Endothelial cell (in vitro differentiated cells): ENCODE measurements around the gene MKNK1. TPM values are rescaled to one million over a fixed set of nuclear protein-coding genes. Genes with fewer than 3 reads are reported as not detected.
"Not testable (repeated sequence)": the region's sequence is repeated elsewhere in the genome, so short reads cannot be mapped to it uniquely, and the experiment has no call there.

ENCODE experiments used
- DNase-seq: peaks from one replicate; pipeline ENCODE4 v3.0.0; 2021; ENCODE audit warnings: low spot score
- H3K27ac Mint-ChIP-seq: one replicate; pipeline ENCODE4 v1.8.0; 2021; ENCODE audit warnings: mixed read lengths, inconsistent platforms; ENCODE audit not compliant: unreplicated experiment
- H3K27me3 Mint-ChIP-seq: one replicate; pipeline ENCODE4 v1.8.0; 2021; ENCODE audit warnings: mild to moderate bottlenecking, moderate library complexity, mixed read lengths, inconsistent platforms; ENCODE audit not compliant: unreplicated experiment
- H3K36me3 Mint-ChIP-seq: one replicate; pipeline ENCODE4 v1.8.0; 2021; ENCODE audit warnings: mild to moderate bottlenecking, low read depth, mixed read lengths, inconsistent platforms; ENCODE audit not compliant: unreplicated experiment
- H3K4me1 Mint-ChIP-seq: one replicate; pipeline ENCODE4 v1.8.0; 2021; ENCODE audit warnings: mild to moderate bottlenecking, mixed read lengths, inconsistent platforms; ENCODE audit not compliant: unreplicated experiment
- H3K4me3 Mint-ChIP-seq: one replicate; pipeline ENCODE4 v1.8.0; 2021; ENCODE audit warnings: mild to moderate bottlenecking, mixed read lengths, inconsistent platforms; ENCODE audit not compliant: unreplicated experiment
- H3K9me3 Mint-ChIP-seq: one replicate; pipeline ENCODE4 v1.8.0; 2021; ENCODE audit warnings: mixed read lengths, inconsistent platforms; ENCODE audit not compliant: unreplicated experiment
- long read RNA-seq: library from polyadenylated mRNA; unstranded; transcript quantifications from one replicate; pipeline ENCODE4 v2.0.0, GENCODE V29; 2020; ENCODE audit not compliant: unreplicated experiment
- total RNA-seq: library from RNA; stranded (reverse); fragmentation: NEBNext Ultra II Directional; extraction: Animal tissue kit (Norgen Biotek cat#: 25700); gene quantifications from one replicate; pipeline ENCODE4 v1.2.1, GENCODE V29; 2021; ENCODE audit not compliant: unreplicated experiment
- TF ChIP-seq, protein P1 (sequence below): fragments of 200-600 bp; sonication (generic); IDR thresholded peaks from one replicate; pipeline ENCODE4 v1.5.0; 2021; ENCODE audit warnings: antibody characterized with exemption; ENCODE audit not compliant: unreplicated experiment

MKNK1 gene
- total RNA-seq, result 57.9 TPM
- long read RNA-seq, partial matches to known transcripts, result 4 of 24 reads
- long read RNA-seq, other reads (novel, unspliced or antisense), result 14 of 24 reads

DNA sequence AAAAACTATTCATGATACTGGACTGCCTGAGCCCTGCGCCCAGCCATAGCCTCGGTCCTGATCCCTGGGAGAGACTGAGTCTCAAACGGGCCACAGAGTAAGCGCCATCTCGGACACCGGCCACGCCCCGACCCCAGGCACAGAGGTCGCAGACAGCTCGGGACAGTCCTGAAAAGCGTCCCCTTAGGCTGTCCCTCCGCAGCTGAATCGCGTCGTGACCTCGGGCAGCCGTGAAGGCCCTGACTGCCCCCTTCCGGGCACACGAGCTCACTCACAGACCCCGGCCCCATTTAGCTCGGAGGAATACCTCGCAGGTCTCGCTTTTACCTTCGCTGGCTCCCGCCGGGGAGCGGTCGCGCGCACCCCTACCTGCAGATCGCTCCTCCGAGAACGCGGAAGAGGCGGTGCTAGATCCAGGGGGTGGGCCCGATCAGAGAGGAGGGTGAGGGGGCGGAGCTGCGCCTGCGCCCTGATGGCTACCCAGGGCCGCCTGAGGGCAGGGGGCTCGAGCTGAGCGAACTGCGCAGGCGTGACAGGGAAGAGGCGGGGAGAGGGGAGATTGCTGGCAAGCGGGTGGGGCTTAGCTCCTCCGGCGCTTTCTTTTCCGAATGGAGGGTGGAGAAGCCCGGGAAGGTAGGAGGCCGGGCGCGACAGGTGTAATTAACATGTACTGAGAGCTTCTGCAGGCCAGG is at the start of gene MKNK1:
MKNK1 (minus strand) TSS at position 411 of the 692 bp plus-strand sequence. CDS start 20,941 bp downstream, outside the sequence.
- TF ChIP-seq, protein P1, sequence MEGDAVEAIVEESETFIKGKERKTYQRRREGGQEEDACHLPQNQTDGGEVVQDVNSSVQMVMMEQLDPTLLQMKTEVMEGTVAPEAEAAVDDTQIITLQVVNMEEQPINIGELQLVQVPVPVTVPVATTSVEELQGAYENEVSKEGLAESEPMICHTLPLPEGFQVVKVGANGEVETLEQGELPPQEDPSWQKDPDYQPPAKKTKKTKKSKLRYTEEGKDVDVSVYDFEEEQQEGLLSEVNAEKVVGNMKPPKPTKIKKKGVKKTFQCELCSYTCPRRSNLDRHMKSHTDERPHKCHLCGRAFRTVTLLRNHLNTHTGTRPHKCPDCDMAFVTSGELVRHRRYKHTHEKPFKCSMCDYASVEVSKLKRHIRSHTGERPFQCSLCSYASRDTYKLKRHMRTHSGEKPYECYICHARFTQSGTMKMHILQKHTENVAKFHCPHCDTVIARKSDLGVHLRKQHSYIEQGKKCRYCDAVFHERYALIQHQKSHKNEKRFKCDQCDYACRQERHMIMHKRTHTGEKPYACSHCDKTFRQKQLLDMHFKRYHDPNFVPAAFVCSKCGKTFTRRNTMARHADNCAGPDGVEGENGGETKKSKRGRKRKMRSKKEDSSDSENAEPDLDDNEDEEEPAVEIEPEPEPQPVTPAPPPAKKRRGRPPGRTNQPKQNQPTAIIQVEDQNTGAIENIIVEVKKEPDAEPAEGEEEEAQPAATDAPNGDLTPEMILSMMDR, result peak; percentile 28
- no peaks in the 10 kb centered on the region for H3K9me3 Mint-ChIP-seq
- peak; percentile 98 for DNase-seq
- peaks cover 34% of the 10 kb centered on the region for H3K36me3 Mint-ChIP-seq
- H3K4me3 Mint-ChIP-seq, result peak within 1 kb of the TSS; percentile 92
- H3K4me1 Mint-ChIP-seq, result peaks cover 50% of the 10 kb centered on the region
- H3K27me3 Mint-ChIP-seq, result peaks cover 12% of the 10 kb centered on the region
- peak within 1 kb of the TSS; percentile 42 for H3K27ac Mint-ChIP-seq

DNA sequence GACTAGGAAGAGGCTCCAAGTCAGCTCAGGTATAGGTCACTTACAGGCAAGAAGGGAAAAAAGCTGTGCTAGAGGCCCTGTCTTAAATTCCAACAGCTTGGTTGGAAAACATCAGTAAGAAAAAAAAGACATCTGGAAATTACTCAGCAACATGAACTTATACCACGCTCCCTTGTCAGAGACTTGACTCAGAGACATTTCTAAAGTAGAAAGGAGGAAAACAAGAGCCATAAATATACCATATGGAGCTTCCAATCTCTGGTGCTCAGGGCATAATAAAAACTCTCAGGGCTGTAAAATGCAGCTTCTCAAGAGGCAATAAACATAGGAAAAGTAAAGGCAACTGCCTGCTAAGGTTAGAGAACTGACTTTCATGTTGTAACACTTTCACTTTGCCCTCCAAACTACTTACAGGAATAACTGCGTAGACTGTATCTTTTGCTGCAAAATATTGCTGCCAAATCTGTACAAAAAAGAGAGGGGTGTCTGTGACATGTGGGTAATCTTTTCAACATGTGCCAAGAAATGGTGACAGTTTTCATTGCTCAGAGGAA is 49.4 kb upstream of the MKNK1 start:
- no peak overlapping the region for H3K27ac Mint-ChIP-seq
- no peak overlapping the region for H3K4me3 Mint-ChIP-seq
- H3K4me1 Mint-ChIP-seq, result peaks cover 2% of the 10 kb centered on the region
- no peaks in the 10 kb centered on the region for H3K27me3 Mint-ChIP-seq
- TF ChIP-seq, protein P1, result no peak
- DNase-seq, result no peak
- peaks cover 41% of the 10 kb centered on the region for H3K36me3 Mint-ChIP-seq
- no peaks in the 10 kb centered on the region for H3K9me3 Mint-ChIP-seq

DNA sequence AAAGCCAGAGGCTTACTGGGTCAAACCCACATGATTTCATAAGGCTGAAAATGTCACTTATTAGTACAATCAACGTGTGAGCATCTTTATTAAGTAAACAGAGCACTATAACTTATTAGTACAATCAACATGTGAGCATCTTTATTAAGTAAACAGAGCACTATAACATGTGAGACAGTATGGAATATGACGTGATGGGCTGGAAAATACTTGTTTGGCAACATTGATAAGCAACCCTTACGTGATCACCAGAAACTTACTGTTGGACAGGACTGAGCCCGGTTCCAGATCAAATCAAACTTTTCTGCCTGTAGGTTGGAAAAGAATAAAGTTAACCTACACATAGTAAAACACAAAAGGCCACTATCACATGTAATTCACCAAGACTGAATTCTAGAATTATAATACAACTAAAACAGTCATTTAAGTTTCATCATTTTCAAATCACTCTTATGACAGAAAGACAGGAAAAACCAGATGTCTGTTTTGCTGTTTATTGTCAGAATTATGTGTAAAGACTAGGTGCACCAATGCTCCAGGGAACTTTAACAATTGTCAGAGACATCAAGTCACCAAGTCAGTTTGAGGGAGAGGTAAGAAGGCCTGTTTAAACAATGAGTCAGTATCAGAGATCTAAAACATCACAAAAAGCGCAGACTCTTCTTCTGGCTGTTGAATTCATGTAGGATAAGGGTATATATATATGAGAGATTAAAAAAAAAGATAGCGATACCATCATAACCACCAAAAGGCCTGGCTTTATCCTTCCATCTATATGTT is 48.4 kb upstream of the MKNK1 start:
- H3K4me3 Mint-ChIP-seq, result peak overlapping the region; percentile 69
- no peak for DNase-seq
- peaks cover 2% of the 10 kb centered on the region for H3K4me1 Mint-ChIP-seq
- TF ChIP-seq, protein P1, result no peak
- H3K36me3 Mint-ChIP-seq, result peaks cover 43% of the 10 kb centered on the region
- no peaks in the 10 kb centered on the region for H3K9me3 Mint-ChIP-seq
- no peaks in the 10 kb centered on the region for H3K27me3 Mint-ChIP-seq
- H3K27ac Mint-ChIP-seq, result no peak overlapping the region

- H3K9me3 Mint-ChIP-seq, H3K4me3 Mint-ChIP-seq, H3K27me3 Mint-ChIP-seq, H3K4me1 Mint-ChIP-seq, H3K27ac Mint-ChIP-seq, DNase-seq: not testable (repeated sequence)
- peaks cover 51% of the 10 kb centered on the region for H3K36me3 Mint-ChIP-seq
Measured at GRCh38 chr1:46651152-46651551, 47.1 kb upstream of the MKNK1 start.

DNA sequence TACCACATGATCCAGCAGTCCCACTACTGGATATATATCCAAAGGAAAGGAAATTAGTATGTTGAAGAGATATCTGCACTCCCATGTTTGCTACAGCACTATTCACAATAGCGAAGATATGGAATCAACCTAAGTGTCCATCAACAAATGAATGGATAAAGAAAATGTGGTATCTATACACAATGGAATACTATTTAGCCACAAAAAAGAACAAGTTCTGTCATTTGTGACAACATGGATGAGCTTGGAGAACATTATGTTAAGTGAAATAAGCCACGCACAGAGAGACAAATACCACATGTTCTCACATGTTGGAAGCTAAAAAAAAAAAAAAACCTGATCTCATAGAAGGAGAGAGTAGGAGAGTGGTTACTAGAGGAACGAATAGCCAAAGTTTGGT is 46.4 kb upstream of the MKNK1 start:
- no peaks in the 10 kb centered on the region for H3K9me3 Mint-ChIP-seq
- peaks cover 46% of the 10 kb centered on the region for H3K36me3 Mint-ChIP-seq
- H3K4me3 Mint-ChIP-seq, result peak overlapping the region; percentile 26
- DNase-seq, result no peak
- no peaks in the 10 kb centered on the region for H3K27me3 Mint-ChIP-seq
- H3K27ac Mint-ChIP-seq, result no peak overlapping the region
- no peaks in the 10 kb centered on the region for H3K4me1 Mint-ChIP-seq
- TF ChIP-seq, protein P1, result no peak
